ENCODE measurements around the gene DIRAS3. TPM values are rescaled to one million over a fixed set of nuclear protein-coding genes. Genes with fewer than 3 reads are reported as not detected.

DIRAS3 gene
- total and polyA plus RNA-seq, 4 donors, result 0.92 to 2.3 (median 1.9) TPM; not detected in 1

GRCh38 chr1:68013351-68013750, 37.1 kb downstream of the DIRAS3 start:
- Histone ChIP-seq H3K9me3 (ENCODE audit: control insufficient read depth in 4 of 4, low read length in 3 of 4) (no peaks in the 10 kb centered on the region), H3K36me3 (ENCODE audit: control insufficient read depth in 4 of 4, insufficient read depth in 3 of 4, low read depth in 1 of 4, low read length in 3 of 4) (no peaks in the 10 kb centered on the region), H3K27me3 (ENCODE audit: control insufficient read depth in 4 of 4, insufficient read depth in 4 of 4, low read length in 3 of 4) (no peaks in the 10 kb centered on the region), H3K9ac (ENCODE audit: low read depth in 1 of 2, low read length in 2 of 2) (no peak overlapping the region), H3K4me1 (ENCODE audit: control insufficient read depth in 4 of 4, insufficient read depth in 4 of 4, low read length in 3 of 4) (no peaks in the 10 kb centered on the region), H3K4me3 (ENCODE audit: low read depth in 1 of 3, low read length in 3 of 3) (no peak overlapping the region), H3K27ac (ENCODE audit: low read depth in 1 of 2, low read length in 2 of 2) (no peak overlapping the region)
- TF ChIP-seq HNF4G (IDR thresholded peaks at IDR 0.05) (no peak), REST (IDR thresholded peaks at IDR 0.05) (no peak), HNF4A (conservative IDR thresholded peaks at IDR 0.05) (no peak), TAF1 (conservative IDR thresholded peaks at IDR 0.05) (no peak), EGR1 (IDR thresholded peaks at IDR 0.05; ENCODE audit: low read depth in 2 of 2) (no peak), FOXA2 (IDR thresholded peaks at IDR 0.05) (no peak), NR2F2 (IDR thresholded peaks at IDR 0.05) (no peak), RXRA (IDR thresholded peaks at IDR 0.05) (no peak)
- TF ChIP-seq, protein P1, sequence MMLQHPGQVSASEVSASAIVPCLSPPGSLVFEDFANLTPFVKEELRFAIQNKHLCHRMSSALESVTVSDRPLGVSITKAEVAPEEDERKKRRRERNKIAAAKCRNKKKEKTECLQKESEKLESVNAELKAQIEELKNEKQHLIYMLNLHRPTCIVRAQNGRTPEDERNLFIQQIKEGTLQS (IDR thresholded peaks at IDR 0.05), result no peak
- no peak for DNase-seq (ENCODE audit: low spot score)
- 96% methylated on average over 4 of the region's 4 CpGs for WGBS

GRCh38 chr1:68011657-68012375, 38.6 kb downstream of the DIRAS3 start:
- H3K27me3 ChIP-seq (ENCODE audit: control insufficient read depth in 4 of 4, insufficient read depth in 4 of 4, low read length in 3 of 4), result no peaks in the 10 kb centered on the region
- DNase-seq (ENCODE audit: low spot score), result no peak
- no peaks in the 10 kb centered on the region for H3K4me1 ChIP-seq (ENCODE audit: control insufficient read depth in 4 of 4, insufficient read depth in 4 of 4, low read length in 3 of 4)
- WGBS, result 95% methylated on average over 2 of the region's 2 CpGs
- no peak overlapping the region for H3K27ac ChIP-seq (ENCODE audit: low read depth in 1 of 2, low read length in 2 of 2)
- no peaks in the 10 kb centered on the region for H3K36me3 ChIP-seq (ENCODE audit: control insufficient read depth in 4 of 4, insufficient read depth in 3 of 4, low read depth in 1 of 4, low read length in 3 of 4)
- H3K4me3 ChIP-seq (ENCODE audit: low read depth in 1 of 3, low read length in 3 of 3), result no peak overlapping the region
- no peaks in the 10 kb centered on the region for H3K9me3 ChIP-seq (ENCODE audit: control insufficient read depth in 4 of 4, low read length in 3 of 4)
- H3K9ac ChIP-seq (ENCODE audit: low read depth in 1 of 2, low read length in 2 of 2), result no peak overlapping the region
- TF ChIP-seq GABPA (IDR thresholded peaks at IDR 0.05 in 1 of 2, conservative IDR thresholded peaks at IDR 0.05 in 1 of 2), result no peak
- no peak for TF ChIP-seq ZBTB33 (IDR thresholded peaks at IDR 0.05)
- no peak for TF ChIP-seq RAD21 (IDR thresholded peaks at IDR 0.05)
- TF ChIP-seq RXRA (IDR thresholded peaks at IDR 0.05), result no peak
- no peak for TF ChIP-seq CTCF (IDR thresholded peaks at IDR 0.05; ENCODE audit: low read depth, low read length, missing input control)
- TF ChIP-seq REST (IDR thresholded peaks at IDR 0.05), result no peak
- TF ChIP-seq SP1 (IDR thresholded peaks at IDR 0.05), result no peak
- TF ChIP-seq, protein P1 (IDR thresholded peaks at IDR 0.05), result no peak
- no peak for TF ChIP-seq FOXA2 (IDR thresholded peaks at IDR 0.05)
- TF ChIP-seq YY1 (IDR thresholded peaks at IDR 0.05), result no peak
- TF ChIP-seq FOXA1 (IDR thresholded peaks at IDR 0.05), result no peak
- TF ChIP-seq EGR1 (IDR thresholded peaks at IDR 0.05; ENCODE audit: low read depth in 2 of 2), result no peak
- no peak for TF ChIP-seq HNF4G (IDR thresholded peaks at IDR 0.05)
- TF ChIP-seq HNF4A (conservative IDR thresholded peaks at IDR 0.05), result no peak
